Astrocyte (in vitro differentiated cells and primary cell): ENCODE measurements around the gene MRPL53. TPM values are rescaled to one million over a fixed set of nuclear protein-coding genes. Genes with fewer than 3 reads are reported as not detected.
"Not testable (repeated sequence)": the region's sequence is repeated elsewhere in the genome, so short reads cannot be mapped to it uniquely, and the experiment has no call there.

Experiments
- DNase-seq: peaks from one replicate; pipeline ENCODE4 v3.0.0-alpha.2; 2010; ENCODE audit warnings: low read depth
- FAIRE-seq: peaks from 2 replicates; lab custom pipeline; 2011; peaks lifted over from hg19 to GRCh38; lab: Jason Lieb, UNC
- H2AFZ ChIP-seq: 2 replicates; pipeline ENCODE4 v1.6.0; 2012; ENCODE audit warnings: low read depth, low read length, inconsistent platforms
- H3K27ac ChIP-seq: 2 replicates; pipeline ENCODE4 v1.5.1; 2011; ENCODE audit warnings: low read depth, low read length, inconsistent platforms
- H3K27me3 ChIP-seq: 2 replicates; pipeline ENCODE4 v1.6.0; 2011; ENCODE audit warnings: low read length, inconsistent platforms; ENCODE audit not compliant: insufficient read depth
- H3K36me3 ChIP-seq: 2 replicates; pipeline ENCODE4 v1.5.1; 2011; ENCODE audit warnings: low read length, inconsistent platforms; ENCODE audit not compliant: insufficient read depth
- H3K4me1 ChIP-seq: 2 replicates; pipeline ENCODE4 v1.5.1; 2011; ENCODE audit warnings: low read length, inconsistent platforms; ENCODE audit not compliant: insufficient read depth
- H3K4me2 ChIP-seq: 2 replicates; pipeline ENCODE4 v1.6.0; 2012; ENCODE audit warnings: low read length, inconsistent platforms
- H3K4me3 ChIP-seq: 2 replicates; pipeline ENCODE4 v1.5.1; 2011; ENCODE audit warnings: low read depth, mild to moderate bottlenecking, low read length, inconsistent platforms; ENCODE audit not compliant: insufficient read depth
- H3K79me2 ChIP-seq: 2 replicates; pipeline ENCODE4 v1.6.0; 2012; ENCODE audit warnings: mild to moderate bottlenecking, low read length, inconsistent platforms; ENCODE audit not compliant: insufficient read depth
- H3K9ac ChIP-seq: 2 replicates; pipeline ENCODE4 v1.6.0; 2012; ENCODE audit warnings: mild to moderate bottlenecking, low read length, inconsistent platforms
- H3K9me3 ChIP-seq: 2 replicates; pipeline ENCODE4 v1.5.1; 2012; ENCODE audit warnings: low read depth, mild to moderate bottlenecking, low read length, inconsistent platforms; ENCODE audit not compliant: insufficient read depth
- H4K20me1 ChIP-seq: 2 replicates; pipeline ENCODE4 v1.6.0; 2012; ENCODE audit warnings: low read length, inconsistent platforms; ENCODE audit not compliant: insufficient read depth
- H3K27ac Mint-ChIP-seq: one replicate; pipeline ENCODE4 v1.8.0; 2021; ENCODE audit warnings: mild to moderate bottlenecking, mixed read lengths; ENCODE audit not compliant: unreplicated experiment
- H3K27me3 Mint-ChIP-seq: one replicate; pipeline ENCODE4 v1.8.0; 2021; ENCODE audit warnings: low read depth, mixed read lengths; ENCODE audit not compliant: unreplicated experiment
- H3K36me3 Mint-ChIP-seq: one replicate; pipeline ENCODE4 v1.8.0; 2021; ENCODE audit warnings: low read depth, mixed read lengths; ENCODE audit not compliant: unreplicated experiment
- H3K4me1 Mint-ChIP-seq: one replicate; pipeline ENCODE4 v1.8.0; 2021; ENCODE audit warnings: low read depth, mixed read lengths; ENCODE audit not compliant: unreplicated experiment
- H3K4me3 Mint-ChIP-seq: one replicate; pipeline ENCODE4 v1.8.0; 2021; ENCODE audit warnings: mild to moderate bottlenecking, moderate library complexity, mixed read lengths; ENCODE audit not compliant: unreplicated experiment
- H3K9me3 Mint-ChIP-seq: one replicate; pipeline ENCODE4 v1.8.0; 2021; ENCODE audit warnings: mild to moderate bottlenecking, mixed read lengths; ENCODE audit not compliant: unreplicated experiment
- CTCF ChIP-seq: IDR thresholded peaks from 2 replicates; pipeline ENCODE4 v1.5.1; 2011; ENCODE audit warnings: low read depth, mild to moderate bottlenecking, inconsistent platforms, low read length, moderate library complexity; ENCODE audit not compliant: insufficient read depth
- EZH2 ChIP-seq: IDR thresholded peaks from 2 replicates; pipeline ENCODE4 v1.6.1; 2012; ENCODE audit warnings: mild to moderate bottlenecking, low read length, inconsistent platforms; ENCODE audit not compliant: insufficient read depth
- total RNA-seq: library from RNA; stranded (reverse); gene quantifications from 2 replicates; pipeline ENCODE4 v1.2.1, GENCODE V29; 2021

MRPL53 gene
- total RNA-seq, 1 donor from 2014 or later, result 50.6 TPM

- peaks cover 1% of the 10 kb centered on the region for H3K27me3 Mint-ChIP-seq
- H3K4me3 ChIP-seq, result no peak overlapping the region
- no peak for TF ChIP-seq CTCF
- TF ChIP-seq EZH2, result no peak
- no peak for DNase-seq
- H3K9me3 ChIP-seq, result no peaks in the 10 kb centered on the region
- H2AFZ ChIP-seq, result no peak overlapping the region
- H3K9ac ChIP-seq, result no peak overlapping the region
- H4K20me1 ChIP-seq, result no peaks in the 10 kb centered on the region
- peaks cover 14% of the 10 kb centered on the region for H3K27me3 ChIP-seq
- peaks cover 3% of the 10 kb centered on the region for H3K79me2 ChIP-seq
- H3K36me3 ChIP-seq, result no peaks in the 10 kb centered on the region
- FAIRE-seq, result no peak
- peak overlapping the region; percentile 27 for H3K4me3 Mint-ChIP-seq
- no peaks in the 10 kb centered on the region for H3K9me3 Mint-ChIP-seq
- H3K4me1 ChIP-seq, result peaks cover 28% of the 10 kb centered on the region
- H3K4me2 ChIP-seq, result peak overlapping the region; percentile 74
- H3K36me3 Mint-ChIP-seq, result no peaks in the 10 kb centered on the region
- no peak overlapping the region for H3K27ac ChIP-seq
- H3K27ac Mint-ChIP-seq, result peak overlapping the region; percentile 1
- H3K4me1 Mint-ChIP-seq, result peaks cover 10% of the 10 kb centered on the region
These were observed 27.8 kb downstream of the MRPL53 start for GRCh38 chr2:74444498-74445318.

- peaks cover 14% of the 10 kb centered on the region for H3K27me3 ChIP-seq
These were observed 29.8 kb downstream of the MRPL53 start for GRCh38 chr2:74442483-74443297.

GRCh38 chr2:74441690-74442482 is 30.6 kb downstream of the MRPL53 start, which contains the start of gene RTKN:
TSS of gene RTKN (minus strand) at chr2:74441937. CDS start at chr2:74441816, 121 bp downstream.
- FAIRE-seq (no peak), DNase-seq (no peak)
- H3K4me3 ChIP-seq, result no peak within 1 kb of the TSS
- H3K27me3 ChIP-seq, result peaks cover 10% of the 10 kb centered on the region
- peaks cover 29% of the 10 kb centered on the region for H3K79me2 ChIP-seq
- H3K4me2 ChIP-seq, result peak within 1 kb of the TSS; percentile 96
- TF ChIP-seq EZH2 (peak; percentile 71), CTCF (no peak)
- peak within 1 kb of the TSS; percentile 87 for H3K4me3 Mint-ChIP-seq
- H3K36me3 ChIP-seq, result no peaks in the 10 kb centered on the region
- H3K4me1 ChIP-seq, result peaks cover 45% of the 10 kb centered on the region
- H3K9me3 ChIP-seq, result no peaks in the 10 kb centered on the region
- H3K9ac ChIP-seq, result peak within 1 kb of the TSS; percentile 22
- H3K27me3 Mint-ChIP-seq, result peaks cover 1% of the 10 kb centered on the region
- peak within 1 kb of the TSS; percentile 80 for H2AFZ ChIP-seq
- no peak within 1 kb of the TSS for H3K27ac ChIP-seq
- no peaks in the 10 kb centered on the region for H3K9me3 Mint-ChIP-seq
- peaks cover 24% of the 10 kb centered on the region for H4K20me1 ChIP-seq
- H3K36me3 Mint-ChIP-seq, result peaks cover 2% of the 10 kb centered on the region
- peak within 1 kb of the TSS; percentile 87 for H3K27ac Mint-ChIP-seq
- H3K4me1 Mint-ChIP-seq, result peaks cover 30% of the 10 kb centered on the region

More at GRCh38 chr2:74442483-74443297, 29.8 kb downstream of the MRPL53 start:
- not testable (repeated sequence) for DNase-seq, H3K27me3 Mint-ChIP-seq, H3K27ac ChIP-seq, H3K9me3 ChIP-seq, H3K9ac ChIP-seq, FAIRE-seq, H3K36me3 Mint-ChIP-seq, H3K9me3 Mint-ChIP-seq, H3K4me3 ChIP-seq, H3K36me3 ChIP-seq
- peaks cover 18% of the 10 kb centered on the region for H4K20me1 ChIP-seq
- H2AFZ ChIP-seq, result peak overlapping the region; percentile 80
- Mint-ChIP-seq H3K4me1 (peaks cover 25% of the 10 kb centered on the region), H3K27ac (peak overlapping the region; percentile 83), H3K4me3 (peak overlapping the region; percentile 82)
- H3K4me1 ChIP-seq, result peaks cover 39% of the 10 kb centered on the region
- H3K4me2 ChIP-seq, result peak overlapping the region; percentile 96
- H3K79me2 ChIP-seq, result peaks cover 22% of the 10 kb centered on the region
